Mesendoderm (in vitro differentiated cells): Measurements from ENCODE around the gene SHTN1.

Source experiments
- DNase-seq: peaks from one replicate; pipeline ENCODE4 v3.0.0; 2013
- H2AK5ac ChIP-seq: 2 replicates; pipeline ENCODE4 v1.6.1; 2013; ENCODE audit warnings: low read length, inconsistent platforms
- H2BK120ac ChIP-seq: 2 replicates; pipeline ENCODE4 v1.6.1; 2013; ENCODE audit warnings: low read depth, mild to moderate bottlenecking, low read length, moderate library complexity, mixed read lengths
- H2BK15ac ChIP-seq: replicated peaks from 2 replicates; pipeline ENCODE4 v1.6.1; 2013; ENCODE audit warnings: low read depth, mild to moderate bottlenecking, moderate library complexity
- H2BK5ac ChIP-seq: 2 replicates; pipeline ENCODE4 v1.6.1; 2013; ENCODE audit warnings: low read length, inconsistent platforms
- H3K18ac ChIP-seq: 2 replicates; pipeline ENCODE4 v1.6.1; 2013; ENCODE audit warnings: mild to moderate bottlenecking, low read length, mixed read lengths
- H3K23ac ChIP-seq: one replicate; pipeline ENCODE4 v1.6.1; 2013; ENCODE audit warnings: low read length
- H3K27ac ChIP-seq: 2 replicates; pipeline ENCODE4 v1.5.1; 2013; ENCODE audit warnings: low read depth, mild to moderate bottlenecking, inconsistent platforms, low read length, moderate library complexity
- H3K27me3 ChIP-seq: 2 replicates; pipeline ENCODE4 v1.6.1; 2013; ENCODE audit warnings: low read length, control low read depth, mild to moderate bottlenecking, inconsistent platforms; ENCODE audit not compliant: insufficient read depth, poor library complexity
- H3K36me3 ChIP-seq: 2 replicates; pipeline ENCODE4 v1.6.1; 2013; ENCODE audit warnings: low read length, inconsistent platforms; ENCODE audit not compliant: control insufficient read depth, insufficient read depth
- H3K4ac ChIP-seq: one replicate; pipeline ENCODE4 v1.6.1; 2013; ENCODE audit warnings: low read depth, mild to moderate bottlenecking, low read length, moderate library complexity
- H3K4me1 ChIP-seq: 2 replicates; pipeline ENCODE4 v1.6.1; 2013; ENCODE audit warnings: low read depth, low read length, inconsistent platforms; ENCODE audit not compliant: control insufficient read depth
- H3K4me2 ChIP-seq: 2 replicates; pipeline ENCODE4 v1.6.1; 2013; ENCODE audit warnings: low read length
- H3K4me3 ChIP-seq: 2 replicates; pipeline ENCODE4 v1.5.1; 2013; ENCODE audit warnings: mild to moderate bottlenecking, low read length
- H3K56ac ChIP-seq: one replicate; pipeline ENCODE4 v1.6.1; 2013; ENCODE audit warnings: low read length
- H3K79me1 ChIP-seq: 2 replicates; pipeline ENCODE4 v1.6.1; 2013; ENCODE audit warnings: low read length, inconsistent platforms
- H3K79me2 ChIP-seq: 2 replicates; pipeline ENCODE4 v1.6.1; 2013; ENCODE audit warnings: mild to moderate bottlenecking, low read length; ENCODE audit not compliant: control insufficient read depth, insufficient read depth
- H3K9ac ChIP-seq: 2 replicates; pipeline ENCODE4 v1.6.1; 2013; ENCODE audit warnings: low read length, inconsistent platforms
- H4K5ac ChIP-seq: one replicate; pipeline ENCODE4 v1.6.1; 2013; ENCODE audit warnings: low read length
- H4K8ac ChIP-seq: one replicate; pipeline ENCODE4 v1.6.1; 2013; ENCODE audit warnings: low read depth, mild to moderate bottlenecking, control low read depth, low read length, moderate library complexity
- WGBS: extraction: QIAGEN DNeasy Blood & Tissue Kit; methylation state at CpG from one replicate; pipeline ENCODE4 v1.1.7; 2013; ENCODE audit warnings: low lambda C conversion rate, missing lambda C conversion rate; ENCODE audit not compliant: insufficient coverage; ENCODE audit errors: extremely low coverage; 5-methylcytosine and 5-hydroxymethylcytosine counted together

Gene SHTN1

DNA sequence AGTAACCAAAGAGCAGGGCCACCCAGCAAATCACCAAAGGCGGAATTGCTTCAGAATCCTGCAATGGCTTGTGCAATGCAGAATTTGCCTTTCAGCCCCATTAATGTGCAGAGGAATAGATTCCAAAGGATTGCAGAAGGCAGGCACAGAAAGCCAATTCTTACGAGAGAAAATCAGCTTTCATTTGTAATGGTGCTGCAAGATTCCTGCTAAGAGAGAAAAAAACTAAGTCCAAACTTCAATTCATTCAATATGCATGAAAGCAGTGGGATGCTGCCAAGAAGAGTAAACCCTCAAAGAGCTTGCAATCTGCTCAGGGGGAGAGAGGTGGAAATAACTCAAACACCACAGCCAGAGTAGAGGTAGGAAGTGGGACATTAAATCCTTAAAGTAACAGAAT is 85.3 kb downstream of the SHTN1 start:
- no peaks in the 10 kb centered on the region for H3K36me3 ChIP-seq
- H3K79me1 ChIP-seq = no peaks in the 10 kb centered on the region
- WGBS = no CpG with 5 or more reads among the region's 2 CpGs
- no peaks in the 10 kb centered on the region for H3K4me1 ChIP-seq
- no peak overlapping the region for H2BK5ac ChIP-seq
- no peak overlapping the region for H4K8ac ChIP-seq
- H3K18ac ChIP-seq = no peak overlapping the region
- H3K4me2 ChIP-seq = no peak overlapping the region
- no peak overlapping the region for H3K4me3 ChIP-seq
- no peak overlapping the region for H2BK120ac ChIP-seq
- no peak overlapping the region for H4K5ac ChIP-seq
- no peaks in the 10 kb centered on the region for H3K27me3 ChIP-seq
- no peaks in the 10 kb centered on the region for H3K79me2 ChIP-seq
- no peak overlapping the region for H3K23ac ChIP-seq
- no peak overlapping the region for H3K4ac ChIP-seq
- no peak overlapping the region for H2AK5ac ChIP-seq
- H3K9ac ChIP-seq = no peak overlapping the region
- no peak overlapping the region for H3K56ac ChIP-seq
- H2BK15ac ChIP-seq = no peak overlapping the region
- no peak overlapping the region for H3K27ac ChIP-seq
- DNase-seq = no peak

DNA sequence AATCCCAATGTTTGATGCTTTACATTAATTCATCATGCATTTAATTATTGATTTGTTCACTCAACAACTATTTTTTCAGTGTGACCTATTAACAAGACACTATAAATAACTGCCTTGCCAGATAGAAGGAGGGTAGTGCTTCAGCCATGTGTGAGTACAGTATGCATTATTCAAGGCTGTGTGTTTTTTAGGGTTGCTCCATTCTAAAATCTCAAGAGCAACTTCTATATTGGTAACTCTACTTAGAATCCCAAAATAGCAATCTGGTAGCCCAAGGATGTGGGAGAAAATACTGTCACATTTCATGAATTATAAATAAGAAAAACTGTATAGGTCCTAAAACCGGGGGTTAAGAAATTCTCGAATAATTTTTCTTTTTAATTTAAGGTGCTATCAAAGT is 85.8 kb downstream of the SHTN1 start:
- Histone ChIP-seq H3K9ac (no peak overlapping the region), H3K4me1 (no peaks in the 10 kb centered on the region), H2BK5ac (no peak overlapping the region), H3K79me2 (no peaks in the 10 kb centered on the region), H3K4me3 (no peak overlapping the region), H3K36me3 (no peaks in the 10 kb centered on the region), H3K18ac (no peak overlapping the region), H3K23ac (no peak overlapping the region), H2BK15ac (no peak overlapping the region), H4K8ac (no peak overlapping the region), H2AK5ac (no peak overlapping the region), H3K27ac (no peak overlapping the region), H3K4ac (no peak overlapping the region), H3K27me3 (no peaks in the 10 kb centered on the region), H3K56ac (no peak overlapping the region), H3K4me2 (no peak overlapping the region), H3K79me1 (no peaks in the 10 kb centered on the region), H4K5ac (no peak overlapping the region), H2BK120ac (no peak overlapping the region)
- DNase-seq = no peak
- WGBS = no CpG with 5 or more reads among the region's 2 CpGs

DNA sequence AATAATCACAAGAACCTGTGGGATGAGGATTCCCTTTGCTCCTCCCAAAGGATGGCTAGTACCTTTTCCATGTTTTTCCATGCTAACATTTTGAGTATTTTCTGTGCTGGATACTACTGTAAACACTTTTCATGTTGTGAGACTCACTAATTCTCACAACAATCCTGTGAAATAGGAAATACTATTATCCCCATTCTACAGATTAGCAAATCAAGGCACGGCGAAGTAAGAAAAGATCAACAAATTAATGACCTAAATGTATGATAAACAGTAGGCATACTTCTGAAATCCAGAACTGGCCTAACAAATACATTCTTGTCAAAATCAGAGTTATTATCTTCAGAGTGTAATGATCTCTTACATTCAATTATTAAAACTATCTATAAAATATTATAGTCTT is 86.4 kb downstream of the SHTN1 start:
- Histone ChIP-seq H2BK120ac (no peak overlapping the region), H3K4me2 (no peak overlapping the region), H3K23ac (no peak overlapping the region), H3K36me3 (no peaks in the 10 kb centered on the region), H3K27ac (no peak overlapping the region), H2BK5ac (no peak overlapping the region), H3K4me1 (no peaks in the 10 kb centered on the region), H4K8ac (no peak overlapping the region), H3K4me3 (no peak overlapping the region), H3K79me2 (no peaks in the 10 kb centered on the region), H3K79me1 (no peaks in the 10 kb centered on the region), H3K18ac (no peak overlapping the region), H3K27me3 (no peaks in the 10 kb centered on the region), H3K9ac (no peak overlapping the region), H3K4ac (no peak overlapping the region), H3K56ac (no peak overlapping the region), H2BK15ac (no peak overlapping the region), H2AK5ac (no peak overlapping the region), H4K5ac (no peak overlapping the region)
- no peak for DNase-seq
- WGBS = no CpG with 5 or more reads among the region's 2 CpGs

DNA sequence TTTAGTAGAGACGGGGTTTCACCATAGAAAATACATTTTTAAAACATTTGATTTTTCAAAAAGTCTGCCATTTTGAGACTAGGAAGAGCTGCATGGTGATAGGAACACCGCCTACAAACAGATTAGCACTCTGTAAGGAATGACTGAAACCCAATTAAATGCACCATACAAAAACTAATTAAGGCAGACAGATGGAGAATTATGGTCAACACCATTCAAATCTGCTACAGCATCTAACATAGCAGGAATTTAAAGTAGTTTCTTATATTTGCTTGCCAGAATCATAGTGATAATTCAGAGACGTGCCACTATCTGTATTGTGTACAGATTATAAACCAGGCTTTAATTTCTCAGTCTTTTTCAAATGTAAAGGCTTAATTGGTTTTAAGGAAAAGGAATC is 87.5 kb downstream of the SHTN1 start:
- H3K56ac ChIP-seq = no peak overlapping the region
- H3K27ac ChIP-seq = no peak overlapping the region
- H4K5ac ChIP-seq = no peak overlapping the region
- no peaks in the 10 kb centered on the region for H3K27me3 ChIP-seq
- H3K4ac ChIP-seq = no peak overlapping the region
- H3K36me3 ChIP-seq = no peaks in the 10 kb centered on the region
- H3K9ac ChIP-seq = no peak overlapping the region
- H3K23ac ChIP-seq = no peak overlapping the region
- WGBS = no CpG with 5 or more reads among the region's 3 CpGs
- no peak overlapping the region for H3K4me2 ChIP-seq
- H4K8ac ChIP-seq = no peak overlapping the region
- no peak for DNase-seq
- H2AK5ac ChIP-seq = no peak overlapping the region
- H3K79me1 ChIP-seq = no peaks in the 10 kb centered on the region
- no peak overlapping the region for H2BK120ac ChIP-seq
- no peak overlapping the region for H2BK5ac ChIP-seq
- no peaks in the 10 kb centered on the region for H3K79me2 ChIP-seq
- H2BK15ac ChIP-seq = no peak overlapping the region
- H3K4me1 ChIP-seq = no peaks in the 10 kb centered on the region
- no peak overlapping the region for H3K18ac ChIP-seq
- no peak overlapping the region for H3K4me3 ChIP-seq

DNA sequence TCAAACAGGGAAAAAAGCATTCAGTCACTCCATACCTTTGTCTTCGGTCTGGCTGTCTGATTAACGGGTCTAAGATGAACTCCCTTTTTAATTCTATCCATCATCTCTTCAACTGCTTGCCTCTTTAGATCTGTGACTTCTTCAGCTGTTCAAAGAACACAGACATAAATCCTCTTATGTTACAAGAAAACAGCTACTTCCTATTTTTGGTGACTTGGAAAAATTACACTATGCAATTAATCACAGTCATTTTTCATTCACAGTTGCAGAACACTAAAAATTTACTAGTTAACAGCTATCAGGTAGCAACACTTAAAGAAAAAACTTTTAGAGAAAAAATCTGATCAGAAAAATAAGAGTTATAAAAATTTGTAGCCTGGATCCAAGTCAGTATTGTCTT is 89.6 kb downstream of the SHTN1 start:
- no peak overlapping the region for H4K5ac ChIP-seq
- H2AK5ac ChIP-seq = no peak overlapping the region
- H3K4me3 ChIP-seq = no peak overlapping the region
- no peak overlapping the region for H3K23ac ChIP-seq
- H2BK15ac ChIP-seq = no peak overlapping the region
- H3K4me2 ChIP-seq = no peak overlapping the region
- no peaks in the 10 kb centered on the region for H3K79me2 ChIP-seq
- H2BK5ac ChIP-seq = no peak overlapping the region
- H3K56ac ChIP-seq = no peak overlapping the region
- no peaks in the 10 kb centered on the region for H3K27me3 ChIP-seq
- no CpG with 5 or more reads among the region's 2 CpGs for WGBS
- H2BK120ac ChIP-seq = no peak overlapping the region
- no peaks in the 10 kb centered on the region for H3K79me1 ChIP-seq
- no peak overlapping the region for H3K18ac ChIP-seq
- no peaks in the 10 kb centered on the region for H3K4me1 ChIP-seq
- H3K9ac ChIP-seq = no peak overlapping the region
- no peak overlapping the region for H3K27ac ChIP-seq
- no peak for DNase-seq
- H4K8ac ChIP-seq = no peak overlapping the region
- H3K36me3 ChIP-seq = no peaks in the 10 kb centered on the region
- no peak overlapping the region for H3K4ac ChIP-seq

DNA sequence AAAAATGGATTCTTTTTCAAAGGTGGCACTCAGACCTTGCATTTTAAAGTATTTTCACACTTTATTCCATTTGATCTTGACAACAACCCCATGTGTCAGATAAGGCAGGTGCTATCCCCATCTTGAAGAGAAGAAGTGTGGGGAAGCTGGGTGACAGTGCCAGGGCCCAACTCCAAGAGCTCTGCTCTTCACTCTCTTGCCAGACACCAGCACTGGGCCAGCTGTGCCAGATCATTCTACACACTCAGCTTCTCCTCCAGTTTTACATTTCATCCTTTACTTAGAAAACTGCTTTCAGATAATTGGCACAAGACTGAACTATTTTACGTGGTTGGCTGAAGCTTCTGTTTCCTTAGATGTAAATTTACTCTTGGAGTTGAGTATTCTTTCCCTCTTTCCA is 91.3 kb downstream of the SHTN1 start:
- no CpG with 5 or more reads among the region's 1 CpG for WGBS
- DNase-seq = no peak
- Histone ChIP-seq H3K4me2 (no peak overlapping the region), H2BK5ac (no peak overlapping the region), H3K18ac (no peak overlapping the region), H3K4me3 (no peak overlapping the region), H3K4me1 (no peaks in the 10 kb centered on the region), H3K79me2 (no peaks in the 10 kb centered on the region), H3K23ac (no peak overlapping the region), H3K27ac (no peak overlapping the region), H2AK5ac (no peak overlapping the region), H3K27me3 (no peaks in the 10 kb centered on the region), H4K8ac (no peak overlapping the region), H4K5ac (no peak overlapping the region), H3K56ac (no peak overlapping the region), H2BK120ac (no peak overlapping the region), H3K36me3 (no peaks in the 10 kb centered on the region), H3K9ac (no peak overlapping the region), H3K79me1 (no peaks in the 10 kb centered on the region), H3K4ac (no peak overlapping the region), H2BK15ac (no peak overlapping the region)
